HCT116 (cell line): ENCODE data around the gene CAPN9. TPM values are rescaled to one million over a fixed set of nuclear protein-coding genes. Genes with fewer than 3 reads are reported as not detected.

Experiments
- ATAC-seq: fragments of 200-7000 bp; cut with Tn5 transposase; 2 replicates; pipeline ENCODE4 v1.9.1; 2020; ENCODE audit warnings: mild to moderate bottlenecking, moderate library complexity
- BruUV-seq: library from RNA; stranded (reverse); fragments of 400-500 nt; replicated peaks from 2 replicates; lab custom pipeline; 2021; lab: Mats Ljungman, UMichigan
- CTCF ChIA-PET: fragments of 300-600 bp; sonication (Branson Sonifier 250); formaldehyde crosslinking; loops from one replicate; lab custom pipeline; 2021; ENCODE audit warnings: antibody characterized with exemption; lab: Charles Lee
- POLR2A ChIA-PET: fragments of 300-600, 350-600 bp; sonication (Branson Sonifier 250); formaldehyde crosslinking; loops from one replicate; lab custom pipeline; 2021; ENCODE audit warnings: antibody characterized with exemption; lab: Charles Lee
- RAD21 ChIA-PET, 2 experiments: fragments of 300-600 bp; sonication (Branson Sonifier 250); formaldehyde crosslinking; loops; one replicate each; lab custom pipeline; 2023; ENCODE audit warnings: low total read pairs in 2 of 2; ENCODE audit not compliant: uncharacterized antibody in 2 of 2, unreplicated experiment in 2 of 2, low non-redundant PET in 1 of 2; lab: Charles Lee
- DNase-seq: peaks from one replicate; pipeline ENCODE4 v3.0.0-alpha.2; 2010; ENCODE audit warnings: low read depth, low spot score
- H2AFZ ChIP-seq: fragments of 200-600 bp; shearing (Covaris generic), sonication (generic); 2 replicates; pipeline ENCODE4 v1.6.1; 2017; ENCODE audit warnings: low read depth, mixed run types, mixed read lengths, antibody characterized with exemption, low read length; ENCODE audit not compliant: poor library complexity, severe bottlenecking
- H3K27ac ChIP-seq: 2 replicates; pipeline ENCODE4 v1.5.1; 2012; ENCODE audit warnings: low read depth, low read length
- H3K27me3 ChIP-seq: fragments of 200-600 bp; sonication (generic); 2 replicates; pipeline ENCODE4 v1.6.1; 2016; ENCODE audit warnings: mixed run types, low read length, mixed read lengths; ENCODE audit not compliant: insufficient read depth
- H3K36me3 ChIP-seq, 2 experiments: fragments of 200-500 bp in 1 of 2; fragments of 200-600 bp in 1 of 2; sonication (Bioruptor generic) in 1 of 2; sonication (generic) in 1 of 2; 2 replicates each; pipeline versions ENCODE4 v1.5.1 to v1.6.1; 2014 to 2016; ENCODE audit warnings: low read length in 2 of 2, inconsistent platforms in 1 of 2, mixed read lengths in 1 of 2, mixed run types in 1 of 2; ENCODE audit not compliant: insufficient read depth in 2 of 2, control insufficient read depth in 1 of 2
- H3K4me1 ChIP-seq, 2 experiments: fragments of 200-600 bp in 1 of 2; sonication (generic) in 1 of 2; 2 replicates each; pipeline versions ENCODE4 v1.5.1 to v1.6.1; 2012 to 2017; ENCODE audit warnings: low read length in 2 of 2, inconsistent platforms in 1 of 2, mild to moderate bottlenecking in 1 of 2, mixed read lengths in 1 of 2, mixed run types in 1 of 2, moderate library complexity in 1 of 2; ENCODE audit not compliant: insufficient read depth in 2 of 2, control insufficient read depth in 1 of 2
- H3K4me2 ChIP-seq: fragments of 200-600 bp; sonication (generic); 2 replicates; pipeline ENCODE4 v1.6.1; 2017; ENCODE audit warnings: mixed run types, low read length, mixed read lengths
- H3K4me3 ChIP-seq, 2 experiments: fragments of 200-600 bp in 1 of 2; sonication (generic) in 1 of 2; replicated peaks in 1 of 2; 2 replicates each; pipeline ENCODE4 v1.5.1; 2011 to 2016; ENCODE audit warnings: low read length in 2 of 2, control low read depth in 1 of 2, low read depth in 1 of 2, mild to moderate bottlenecking in 1 of 2, mixed read lengths in 1 of 2, mixed run types in 1 of 2
- H3K79me2 ChIP-seq: fragments of 200-600 bp; sonication (generic); 2 replicates; pipeline ENCODE4 v1.6.1; 2017; ENCODE audit warnings: mild to moderate bottlenecking, mixed run types, low read length, moderate library complexity, mixed read lengths; ENCODE audit not compliant: insufficient read depth
- H3K9ac ChIP-seq: fragments of 200-600 bp; sonication (generic); 2 replicates; pipeline ENCODE4 v1.6.1; 2016; ENCODE audit warnings: low read length, mixed read lengths
- H3K9me2 ChIP-seq: fragments of 200-600 bp; sonication (generic), shearing (Covaris generic); 2 replicates; pipeline ENCODE4 v1.6.1; 2017; ENCODE audit warnings: mixed run types, mild to moderate bottlenecking, moderate library complexity; ENCODE audit not compliant: insufficient read depth
- H3K9me3 ChIP-seq, 2 experiments: fragments of 200-500 bp in 1 of 2; fragments of 200-600 bp in 1 of 2; sonication (Bioruptor generic) in 1 of 2; sonication (generic) in 1 of 2; 2 replicates each; pipeline ENCODE4 v1.6.1; 2014 to 2017; ENCODE audit warnings: low read length in 2 of 2, mixed read lengths in 2 of 2, inconsistent platforms in 1 of 2, low read depth in 1 of 2, mild to moderate bottlenecking in 1 of 2, mixed run types in 1 of 2, moderate library complexity in 1 of 2; ENCODE audit not compliant: control insufficient read depth in 1 of 2, insufficient read depth in 1 of 2
- H4K20me1 ChIP-seq: fragments of 200-600 bp; sonication (generic), shearing (Covaris generic); 2 replicates; pipeline ENCODE4 v1.6.1; 2017; ENCODE audit warnings: mixed run types, mild to moderate bottlenecking, moderate library complexity; ENCODE audit not compliant: insufficient read depth
- ATF3 ChIP-seq: IDR thresholded peaks from 2 replicates; pipeline ENCODE4 v1.6.1; 2012
- CBX3 ChIP-seq: IDR thresholded peaks from 2 replicates; pipeline ENCODE4 v1.6.1; 2012; ENCODE audit warnings: low read depth
- CEBPB ChIP-seq: IDR thresholded peaks from 2 replicates; pipeline ENCODE4 v1.6.1; 2012; ENCODE audit warnings: low read depth
- CTCF ChIP-seq, 3 experiments: fragments of 200-600 bp in 1 of 3; sonication (generic) in 1 of 3; IDR thresholded peaks in 2 of 3; conservative IDR thresholded peaks in 1 of 3; 2 replicates each; pipeline ENCODE4 v1.5.1; 2012 to 2017; ENCODE audit warnings: low read depth in 2 of 3, low read length in 2 of 3, antibody characterized with exemption in 1 of 3, borderline replicate concordance in 1 of 3, control low read depth in 1 of 3, mild to moderate bottlenecking in 1 of 3, mixed read lengths in 1 of 3, mixed run types in 1 of 3, moderate library complexity in 1 of 3; ENCODE audit not compliant: insufficient read depth in 1 of 3
- ELF1 ChIP-seq: IDR thresholded peaks from 2 replicates; pipeline ENCODE4 v1.6.1; 2012; ENCODE audit warnings: low read depth, borderline replicate concordance
- EZH2phosphoT487 ChIP-seq: fragments of 200-600 bp; IDR thresholded peaks from 2 replicates; pipeline ENCODE4 v1.6.1; 2018; ENCODE audit warnings: antibody characterized with exemption, borderline replicate concordance
- POLR2A ChIP-seq: IDR thresholded peaks from 2 replicates; pipeline ENCODE4 v1.7.0; 2011; ENCODE audit warnings: borderline replicate concordance; ENCODE audit not compliant: insufficient read depth, insufficient read length; ENCODE audit errors: extremely low read depth
- REST ChIP-seq: IDR thresholded peaks from 2 replicates; pipeline ENCODE4 v1.6.1; 2012; ENCODE audit warnings: low read depth
- SIN3A ChIP-seq: IDR thresholded peaks from 2 replicates; pipeline ENCODE4 v1.6.1; 2012; ENCODE audit warnings: low read depth
- SP1 ChIP-seq: IDR thresholded peaks from 2 replicates; pipeline ENCODE4 v1.6.1; 2012; ENCODE audit warnings: low read depth
- TCF7L2 ChIP-seq: IDR thresholded peaks from 2 replicates; pipeline ENCODE4 v1.7.0; 2011; ENCODE audit warnings: borderline replicate concordance, inconsistent platforms; ENCODE audit not compliant: insufficient read depth, insufficient read length; ENCODE audit errors: extremely low read depth
- ZNF274 ChIP-seq: fragments of 200-500 bp; sonication (Bioruptor generic); IDR thresholded peaks from 2 replicates; pipeline ENCODE4 v1.6.1; 2014; ENCODE audit warnings: mild to moderate bottlenecking, low read depth, low read length, inconsistent platforms
- intact Hi-C: fragments of 100-400 bp; cut with micrococcal nuclease; formaldehyde crosslinking; loops from 2 replicates; pipeline ENCODE4 v1.10.0; 2022
- total RNA-seq: library from RNA; stranded (reverse); gene quantifications from one replicate; pipeline ENCODE4 v1.2.1, GENCODE V29; 2021; ENCODE audit not compliant: unreplicated experiment
- TF ChIP-seq, protein P1 (sequence below): IDR thresholded peaks from 2 replicates; pipeline ENCODE4 v1.6.1; 2011; ENCODE audit warnings: mild to moderate bottlenecking, low read length, moderate library complexity; ENCODE audit not compliant: insufficient replicate concordance; ENCODE audit errors: extremely low read depth

Gene CAPN9
- total RNA-seq, 1 experiment from 2014 or later: not detected

GRCh38 chr1:230754796-230755195, 7.6 kb downstream of the CAPN9 start:
- ChIA-PET RAD21 (no interaction called here), CTCF (no interaction called here), POLR2A (no interaction called here)
- BruUV-seq: no TSS peak
- H3K27me3 ChIP-seq: no peaks in the 10 kb centered on the region
- no peak overlapping the region for H3K9ac ChIP-seq
- no peaks in the 10 kb centered on the region for H4K20me1 ChIP-seq
- H2AFZ ChIP-seq: peak overlapping the region; percentile 41
- no peak overlapping the region for H3K27ac ChIP-seq
- H3K4me1 ChIP-seq: peaks cover 3 to 13% of the 10 kb centered on the region in 2 experiments; a peak in 3 of 4 replicates
- no peak overlapping the region for H3K4me3 ChIP-seq
- H3K9me2 ChIP-seq: no peaks in the 10 kb centered on the region
- intact Hi-C loops: no loop called here
- no peak overlapping the region for H3K4me2 ChIP-seq
- TF ChIP-seq ELF1 (no peak), POLR2A (no peak), SP1 (no peak), SIN3A (no peak), CBX3 (no peak), ZNF274 (no peak), ATF3 (no peak), EZH2phosphoT487 (no peak), CTCF (IDR thresholded peaks at IDR 0.05 in 2 of 3, conservative IDR thresholded peaks at IDR 0.05 in 1 of 3; ENCODE audit: borderline replicate concordance in 1 of 3, insufficient read depth in 1 of 3, low read depth in 2 of 3, low read length in 2 of 3) (no peak), TCF7L2 (no peak), REST (no peak), CEBPB (no peak)
- TF ChIP-seq, protein P1, sequence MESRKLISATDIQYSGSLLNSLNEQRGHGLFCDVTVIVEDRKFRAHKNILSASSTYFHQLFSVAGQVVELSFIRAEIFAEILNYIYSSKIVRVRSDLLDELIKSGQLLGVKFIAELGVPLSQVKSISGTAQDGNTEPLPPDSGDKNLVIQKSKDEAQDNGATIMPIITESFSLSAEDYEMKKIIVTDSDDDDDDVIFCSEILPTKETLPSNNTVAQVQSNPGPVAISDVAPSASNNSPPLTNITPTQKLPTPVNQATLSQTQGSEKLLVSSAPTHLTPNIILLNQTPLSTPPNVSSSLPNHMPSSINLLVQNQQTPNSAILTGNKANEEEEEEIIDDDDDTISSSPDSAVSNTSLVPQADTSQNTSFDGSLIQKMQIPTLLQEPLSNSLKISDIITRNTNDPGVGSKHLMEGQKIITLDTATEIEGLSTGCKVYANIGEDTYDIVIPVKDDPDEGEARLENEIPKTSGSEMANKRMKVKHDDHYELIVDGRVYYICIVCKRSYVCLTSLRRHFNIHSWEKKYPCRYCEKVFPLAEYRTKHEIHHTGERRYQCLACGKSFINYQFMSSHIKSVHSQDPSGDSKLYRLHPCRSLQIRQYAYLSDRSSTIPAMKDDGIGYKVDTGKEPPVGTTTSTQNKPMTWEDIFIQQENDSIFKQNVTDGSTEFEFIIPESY: no peak
- H3K79me2 ChIP-seq: no peaks in the 10 kb centered on the region
- H3K36me3 ChIP-seq: no peaks in the 10 kb centered on the region
- DNase-seq: no peak
- H3K9me3 ChIP-seq: no peaks in the 10 kb centered on the region
- peak; percentile 27; the same call in 1 of the 2 replicates for ATAC-seq
